ENCODE results near the gene EFCC1.

GRCh38 chr3:129040579-129041300, 39.6 kb downstream of the EFCC1 start:
- TF ChIP-seq CTCF (IDR thresholded peaks at IDR 0.05): no peak
- no peak for TF ChIP-seq EP300 (IDR thresholded peaks at IDR 0.05)
- TF ChIP-seq POLR2A (IDR thresholded peaks at IDR 0.05): no peak

Measured in tibial nerve (tissue), 4 donors.